A673 (cell line): ENCODE data around the gene SPEF1.

Experiments used
- CTCF ChIP-seq: fragments of 300-800, 200-600 bp; sonication (generic); conservative IDR thresholded peaks from 2 replicates; pipeline ENCODE4 v1.5.1; 2017; ENCODE audit warnings: low read depth, mild to moderate bottlenecking, antibody characterized with exemption, low read length, moderate library complexity, mixed read lengths
- EZH2 ChIP-seq: fragments of 200-600 bp; sonication (generic); IDR thresholded peaks from 2 replicates; pipeline ENCODE4 v1.6.1; 2017; ENCODE audit warnings: borderline replicate concordance, low read depth, mild to moderate bottlenecking, mixed read lengths, antibody characterized with exemption, low read length; ENCODE audit not compliant: poor library complexity, severe bottlenecking

GRCh38 chr20:3783511-3784195 lies 2.4 kb upstream of the SPEF1 start:
- TF ChIP-seq CTCF (no peak), EZH2 (no peak)
